Stimulated activated CD8-positive, alpha-beta memory T cell treated with anti-CD3 and anti-CD28 coated beads, Interleukin-12 subunit alpha, Interleukin-12 subunit beta, amount 100 ng/mL, for 1 hour (primary cell): ENCODE results near the gene ATL3.
"Not testable (repeated sequence)": the region's sequence is repeated elsewhere in the genome, so short reads cannot be mapped to it uniquely, and the experiment has no call there.

Source experiments
- DNase-seq: peaks from one replicate; pipeline ENCODE4 v3.0.0-alpha.2; 2020; ENCODE audit warnings: low read depth

ATL3 gene

GRCh38 chr11:63671322-63672155, at the start of gene ATL3:
Gene ATL3, minus strand, starts transcription at chr11:63671376. Its CDS starts 41 bp downstream, at chr11:63671335.
- peak; percentile 92 for DNase-seq

GRCh38 chr11:63720611-63721010, 49.4 kb upstream of the ATL3 start:
- DNase-seq = no peak

- DNase-seq = no peak
These were observed 48.8 kb upstream of the ATL3 start for GRCh38 chr11:63719987-63720386.

- no peak for DNase-seq
These were observed 47.8 kb upstream of the ATL3 start for GRCh38 chr11:63719001-63719400.

GRCh38 chr11:63716046-63716445, 44.9 kb upstream of the ATL3 start:
- no peak for DNase-seq

GRCh38 chr11:63713766-63714165, 42.6 kb upstream of the ATL3 start:
- no peak for DNase-seq

- DNase-seq = no peak
These were observed 40.7 kb upstream of the ATL3 start for GRCh38 chr11:63711838-63712237.

- no peak for DNase-seq
These were observed 39.5 kb upstream of the ATL3 start for GRCh38 chr11:63710476-63711217.

- no peak for DNase-seq
These were observed 38.2 kb upstream of the ATL3 start for GRCh38 chr11:63709336-63709884.

- DNase-seq = no peak
These were observed 37.6 kb upstream of the ATL3 start for GRCh38 chr11:63708764-63709163.

- no peak for DNase-seq
These were observed 34.4 kb upstream of the ATL3 start for GRCh38 chr11:63705526-63705925.

GRCh38 chr11:63699896-63700295, 28.7 kb upstream of the ATL3 start:
- no peak for DNase-seq

GRCh38 chr11:63698976-63699733, 28.0 kb upstream of the ATL3 start:
- DNase-seq = no peak

GRCh38 chr11:63694596-63694995, 23.4 kb upstream of the ATL3 start:
- no peak for DNase-seq

- no peak for DNase-seq
These were observed 16.7 kb upstream of the ATL3 start for GRCh38 chr11:63687845-63688244.

- DNase-seq = no peak
These were observed 15.8 kb upstream of the ATL3 start for GRCh38 chr11:63686926-63687325.

GRCh38 chr11:63685158-63685721, 14.1 kb upstream of the ATL3 start:
- DNase-seq = not testable (repeated sequence)

- no peak for DNase-seq
These were observed 12.2 kb upstream of the ATL3 start for GRCh38 chr11:63683133-63683991.

- DNase-seq = no peak
These were observed 11.2 kb upstream of the ATL3 start for GRCh38 chr11:63682066-63683021.
